Measurements from ENCODE around the gene SLC22A23.

SLC22A23 gene

GRCh38 chr6:3333263-3333662, 123.6 kb downstream of the SLC22A23 start:
- no peak overlapping the region for H4K91ac ChIP-seq (ENCODE audit: low read length)
- no peaks in the 10 kb centered on the region for H3K36me3 ChIP-seq (ENCODE audit: control insufficient read depth in 1 of 2, insufficient read depth in 2 of 2, low read depth in 1 of 2, low read length in 2 of 2)

GRCh38 chr6:3331971-3332370, 124.9 kb downstream of the SLC22A23 start:
- no peak overlapping the region for H4K91ac ChIP-seq (ENCODE audit: low read length)
- no peak overlapping the region for H3K27ac ChIP-seq (ENCODE audit: low read length, poor library complexity, severe bottlenecking)
- no peak overlapping the region for H3K18ac ChIP-seq (ENCODE audit: low read depth in 1 of 2, low read length in 2 of 2)
- H3K79me1 ChIP-seq (replicated peaks; ENCODE audit: low read length, poor library complexity, severe bottlenecking) = no peaks in the 10 kb centered on the region
- H3K23ac ChIP-seq (ENCODE audit: low read length in 2 of 2) = no peak overlapping the region
- WGBS = 97% methylated on average over 6 of the region's 7 CpGs
- no peak overlapping the region for H2AFZ ChIP-seq (ENCODE audit: low read depth, low read length)
- no peak overlapping the region for H3K14ac ChIP-seq (ENCODE audit: low read length in 2 of 2)
- H3K27me3 ChIP-seq (ENCODE audit: control insufficient read depth in 1 of 2, insufficient read depth in 1 of 2, low read length in 2 of 2) = no peaks in the 10 kb centered on the region
- H3K4me1 ChIP-seq (ENCODE audit: control insufficient read depth, insufficient read depth, low read depth, low read length) = peaks cover 2% of the 10 kb centered on the region
- H2BK12ac ChIP-seq (ENCODE audit: low read length in 2 of 2) = no peak overlapping the region
- no peak overlapping the region for H3K4me2 ChIP-seq (ENCODE audit: low read length, poor library complexity, severe bottlenecking)
- H4K8ac ChIP-seq (ENCODE audit: low read length) = no peak overlapping the region
- no peak for DNase-seq
- no peak overlapping the region for H2BK5ac ChIP-seq (ENCODE audit: low read depth, low read length, poor library complexity, severe bottlenecking)
- no peaks in the 10 kb centered on the region for H3K36me3 ChIP-seq (ENCODE audit: control insufficient read depth in 1 of 2, insufficient read depth in 2 of 2, low read depth in 1 of 2, low read length in 2 of 2)
- H2AK5ac ChIP-seq (ENCODE audit: low read length, severe bottlenecking) = no peak overlapping the region
- H3K4me3 ChIP-seq (ENCODE audit: insufficient read depth in 1 of 2, low read depth in 1 of 2, low read length in 2 of 2) = no peak overlapping the region
- H3K4ac ChIP-seq (ENCODE audit: low read depth in 1 of 2, low read length in 2 of 2) = no peak overlapping the region
- H3K9me3 ChIP-seq (ENCODE audit: control insufficient read depth, low read length) = no peaks in the 10 kb centered on the region
- H2BK15ac ChIP-seq (ENCODE audit: low read depth, poor library complexity, severe bottlenecking) = no peak overlapping the region
- no peak overlapping the region for H2BK120ac ChIP-seq (ENCODE audit: low read depth, low read length)
- H3K9ac ChIP-seq (ENCODE audit: low read length) = peak overlapping the region; percentile 38

More at GRCh38 chr6:3333263-3333662, 123.6 kb downstream of the SLC22A23 start:
- H2BK120ac ChIP-seq (ENCODE audit: low read depth, low read length) = no peak overlapping the region
- no peak overlapping the region for H3K27ac ChIP-seq (ENCODE audit: low read length, poor library complexity, severe bottlenecking)
- no peak overlapping the region for H2BK15ac ChIP-seq (ENCODE audit: low read depth, poor library complexity, severe bottlenecking)
- peaks cover 6% of the 10 kb centered on the region for H3K4me1 ChIP-seq (ENCODE audit: control insufficient read depth, insufficient read depth, low read depth, low read length)
- H3K4ac ChIP-seq (ENCODE audit: low read depth in 1 of 2, low read length in 2 of 2) = no peak overlapping the region
- no peak overlapping the region for H2AK5ac ChIP-seq (ENCODE audit: low read length, severe bottlenecking)
- H3K9ac ChIP-seq (ENCODE audit: low read length) = no peak overlapping the region
- H2BK5ac ChIP-seq (ENCODE audit: low read depth, low read length, poor library complexity, severe bottlenecking) = no peak overlapping the region
- DNase-seq = no peak
- H3K23ac ChIP-seq (ENCODE audit: low read length in 2 of 2) = no peak overlapping the region
- H3K18ac ChIP-seq (ENCODE audit: low read depth in 1 of 2, low read length in 2 of 2) = no peak overlapping the region
- no peak overlapping the region for H2AFZ ChIP-seq (ENCODE audit: low read depth, low read length)
- H3K4me3 ChIP-seq (ENCODE audit: insufficient read depth in 1 of 2, low read depth in 1 of 2, low read length in 2 of 2) = no peak overlapping the region
- no peaks in the 10 kb centered on the region for H3K9me3 ChIP-seq (ENCODE audit: control insufficient read depth, low read length)
- no peak overlapping the region for H3K4me2 ChIP-seq (ENCODE audit: low read length, poor library complexity, severe bottlenecking)
- WGBS = 80% methylated on average over 6 of the region's 6 CpGs
- H3K27me3 ChIP-seq (ENCODE audit: control insufficient read depth in 1 of 2, insufficient read depth in 1 of 2, low read length in 2 of 2) = no peaks in the 10 kb centered on the region
- no peak overlapping the region for H2BK12ac ChIP-seq (ENCODE audit: low read length in 2 of 2)
- no peak overlapping the region for H3K14ac ChIP-seq (ENCODE audit: low read length in 2 of 2)
- H3K79me1 ChIP-seq (replicated peaks; ENCODE audit: low read length, poor library complexity, severe bottlenecking) = no peaks in the 10 kb centered on the region
- no peak overlapping the region for H4K8ac ChIP-seq (ENCODE audit: low read length)

GRCh38 chr6:3331494-3331893, 125.4 kb downstream of the SLC22A23 start:
- H4K8ac ChIP-seq (ENCODE audit: low read length) = no peak overlapping the region
- H3K23ac ChIP-seq (ENCODE audit: low read length in 2 of 2) = no peak overlapping the region
- no peak overlapping the region for H2AFZ ChIP-seq (ENCODE audit: low read depth, low read length)
- no peak overlapping the region for H2BK120ac ChIP-seq (ENCODE audit: low read depth, low read length)
- H3K18ac ChIP-seq (ENCODE audit: low read depth in 1 of 2, low read length in 2 of 2) = no peak overlapping the region
- H3K4me1 ChIP-seq (ENCODE audit: control insufficient read depth, insufficient read depth, low read depth, low read length) = peaks cover 2% of the 10 kb centered on the region
- H3K4me3 ChIP-seq (ENCODE audit: insufficient read depth in 1 of 2, low read depth in 1 of 2, low read length in 2 of 2) = no peak overlapping the region
- no peaks in the 10 kb centered on the region for H3K36me3 ChIP-seq (ENCODE audit: control insufficient read depth in 1 of 2, insufficient read depth in 2 of 2, low read depth in 1 of 2, low read length in 2 of 2)
- DNase-seq = no peak
- H4K91ac ChIP-seq (ENCODE audit: low read length) = no peak overlapping the region
- no peaks in the 10 kb centered on the region for H3K27me3 ChIP-seq (ENCODE audit: control insufficient read depth in 1 of 2, insufficient read depth in 1 of 2, low read length in 2 of 2)
- no peak overlapping the region for H2BK12ac ChIP-seq (ENCODE audit: low read length in 2 of 2)
- 40% methylated on average over 1 of the region's 2 CpGs for WGBS
- H2BK15ac ChIP-seq (ENCODE audit: low read depth, poor library complexity, severe bottlenecking) = no peak overlapping the region
- peak overlapping the region; percentile 38 for H3K9ac ChIP-seq (ENCODE audit: low read length)
- H3K9me3 ChIP-seq (ENCODE audit: control insufficient read depth, low read length) = no peaks in the 10 kb centered on the region
- no peak overlapping the region for H2BK5ac ChIP-seq (ENCODE audit: low read depth, low read length, poor library complexity, severe bottlenecking)
- H3K4me2 ChIP-seq (ENCODE audit: low read length, poor library complexity, severe bottlenecking) = no peak overlapping the region
- no peak overlapping the region for H2AK5ac ChIP-seq (ENCODE audit: low read length, severe bottlenecking)
- no peak overlapping the region for H3K14ac ChIP-seq (ENCODE audit: low read length in 2 of 2)
- no peak overlapping the region for H3K27ac ChIP-seq (ENCODE audit: low read length, poor library complexity, severe bottlenecking)
- no peaks in the 10 kb centered on the region for H3K79me1 ChIP-seq (replicated peaks; ENCODE audit: low read length, poor library complexity, severe bottlenecking)
- H3K4ac ChIP-seq (ENCODE audit: low read depth in 1 of 2, low read length in 2 of 2) = no peak overlapping the region

DNA sequence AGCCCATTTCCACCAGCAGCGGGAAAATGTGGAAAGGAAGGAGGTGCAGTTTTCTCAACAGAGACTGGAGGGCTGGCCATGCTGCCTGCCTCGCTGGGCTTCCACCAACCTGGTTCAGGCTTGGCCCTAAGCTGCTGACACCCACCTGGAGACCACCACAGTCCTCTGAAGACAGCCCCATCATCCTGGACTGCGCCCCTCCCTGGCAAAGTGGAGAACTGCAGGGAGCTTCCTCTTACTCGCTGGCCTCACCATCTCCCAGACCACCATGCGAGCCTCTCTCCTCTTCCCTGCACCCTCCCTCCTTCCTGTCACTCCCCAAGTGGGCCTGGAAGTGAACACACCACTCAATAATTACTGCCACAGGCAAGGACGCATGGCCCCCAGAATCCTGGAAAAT, 126.7 kb downstream of the SLC22A23 start:
- no peak overlapping the region for H2BK15ac ChIP-seq (ENCODE audit: low read depth, poor library complexity, severe bottlenecking)
- H3K36me3 ChIP-seq (ENCODE audit: control insufficient read depth in 1 of 2, insufficient read depth in 2 of 2, low read depth in 1 of 2, low read length in 2 of 2) = no peaks in the 10 kb centered on the region
- no peak overlapping the region for H3K4ac ChIP-seq (ENCODE audit: low read depth in 1 of 2, low read length in 2 of 2)
- H3K27ac ChIP-seq (ENCODE audit: low read length, poor library complexity, severe bottlenecking) = no peak overlapping the region
- no peak overlapping the region for H2BK12ac ChIP-seq (ENCODE audit: low read length in 2 of 2)
- no peak overlapping the region for H4K91ac ChIP-seq (ENCODE audit: low read length)
- H3K4me3 ChIP-seq (ENCODE audit: insufficient read depth in 1 of 2, low read depth in 1 of 2, low read length in 2 of 2) = no peak overlapping the region
- H3K9ac ChIP-seq (ENCODE audit: low read length) = no peak overlapping the region
- no peak for DNase-seq
- H3K23ac ChIP-seq (ENCODE audit: low read length in 2 of 2) = no peak overlapping the region
- WGBS = 80% methylated on average over 6 of the region's 6 CpGs
- no peaks in the 10 kb centered on the region for H3K79me1 ChIP-seq (replicated peaks; ENCODE audit: low read length, poor library complexity, severe bottlenecking)
- H2BK5ac ChIP-seq (ENCODE audit: low read depth, low read length, poor library complexity, severe bottlenecking) = no peak overlapping the region
- H2BK120ac ChIP-seq (ENCODE audit: low read depth, low read length) = no peak overlapping the region
- H3K9me3 ChIP-seq (ENCODE audit: control insufficient read depth, low read length) = no peaks in the 10 kb centered on the region
- no peak overlapping the region for H3K4me2 ChIP-seq (ENCODE audit: low read length, poor library complexity, severe bottlenecking)
- no peak overlapping the region for H3K14ac ChIP-seq (ENCODE audit: low read length in 2 of 2)
- no peak overlapping the region for H4K8ac ChIP-seq (ENCODE audit: low read length)
- no peak overlapping the region for H2AK5ac ChIP-seq (ENCODE audit: low read length, severe bottlenecking)
- no peak overlapping the region for H3K18ac ChIP-seq (ENCODE audit: low read depth in 1 of 2, low read length in 2 of 2)
- H2AFZ ChIP-seq (ENCODE audit: low read depth, low read length) = no peak overlapping the region
- no peaks in the 10 kb centered on the region for H3K27me3 ChIP-seq (ENCODE audit: control insufficient read depth in 1 of 2, insufficient read depth in 1 of 2, low read length in 2 of 2)
- H3K4me1 ChIP-seq (ENCODE audit: control insufficient read depth, insufficient read depth, low read depth, low read length) = peaks cover 2% of the 10 kb centered on the region

All from mesenchymal stem cell (in vitro differentiated cells and primary cell).